ENCODE results near the gene LRRC9. TPM values are rescaled to one million over a fixed set of nuclear protein-coding genes. Genes with fewer than 3 reads are reported as not detected.

LRRC9 gene
- total and polyA plus RNA-seq, 2 donors (not counting 1 experiment from before 2014, with no cell fraction given) = not detected

GRCh38 chr14:60087668-60088067 lies 167.7 kb downstream of the LRRC9 start:
- CTCF ChIA-PET = interaction anchor here (0.9 to 1.2 kb wide), 2 partner anchors 123 to 244 kb away, joined by 3 read pairs; no protein-coding TSS in a partner anchor
- Histone ChIP-seq H3K36me3 (replicated peaks in 1 of 2; ENCODE audit: control extremely low read depth in 1 of 2, control insufficient read depth in 1 of 2, extremely low read depth in 1 of 2, insufficient read depth in 2 of 2, low read length in 1 of 2) (no peaks in the 10 kb centered on the region), H3K27me3 (replicated peaks in 1 of 4; ENCODE audit: control extremely low read depth in 1 of 4, control insufficient read depth in 3 of 4, insufficient read depth in 4 of 4, low read length in 3 of 4) (peaks cover 0 to 5% (median 0%) of the 10 kb centered on the region in 4 experiments), H3K4me3 (ENCODE audit: control extremely low read depth in 1 of 5, extremely low read depth in 1 of 5, insufficient read depth in 1 of 5, low read depth in 2 of 5, low read length in 4 of 5) (no peak overlapping the region), H3K27ac (ENCODE audit: low read length in 2 of 2) (no peak overlapping the region), H3K4me1 (ENCODE audit: control insufficient read depth in 2 of 2, insufficient read depth in 2 of 2, low read length in 2 of 2) (peaks cover 3 to 5% of the 10 kb centered on the region in 2 donors), H3K9me3 (ENCODE audit: control extremely low read depth in 1 of 3, control insufficient read depth in 2 of 3, insufficient read depth in 1 of 3, low read length in 2 of 3) (no peaks in the 10 kb centered on the region), H3K4me2 (replicated peaks; ENCODE audit: low read depth, low read length, poor library complexity, severe bottlenecking) (no peak overlapping the region), H4K20me1 (ENCODE audit: control insufficient read depth, insufficient read depth, low read length, poor library complexity, severe bottlenecking) (no peaks in the 10 kb centered on the region), H3K9ac (ENCODE audit: low read length) (no peak overlapping the region), H2AFZ (ENCODE audit: insufficient read depth, low read depth, low read length, poor library complexity, severe bottlenecking) (no peak overlapping the region), H3K79me2 (ENCODE audit: control insufficient read depth, insufficient read depth, low read length) (peaks cover 1% of the 10 kb centered on the region)
- TF ChIP-seq EZH2 (IDR thresholded peaks at IDR 0.05; ENCODE audit: borderline replicate concordance, insufficient read depth, low read depth, low read length, poor library complexity, severe bottlenecking) = no peak
- no peak for TF ChIP-seq CTCF (IDR thresholded peaks at IDR 0.05)
- no peak for ATAC-seq (ENCODE audit: low read depth)
- Mint-ChIP-seq H3K4me1 (peaks cover 11% of the 10 kb centered on the region), H3K9me3 (ENCODE audit: insufficient read depth) (no peaks in the 10 kb centered on the region), H3K27me3 (peaks cover 4% of the 10 kb centered on the region), H3K4me3 (no peak overlapping the region), H3K27ac (no peak overlapping the region)
- no peak for DNase-seq
- POLR2A ChIA-PET = no interaction called here
- WGBS (ENCODE audit: insufficient coverage) = 100% methylated on average over 2 of the region's 3 CpGs
- intact Hi-C loops (cut with micrococcal nuclease) = no loop called here

- ChIA-PET POLR2A (no interaction called here), CTCF (interaction anchor here (1.1 to 4.3 kb wide), 4 partner anchors 95 to 242 kb away, joined by 3 to 24 read pairs (median 3); no protein-coding TSS in a partner anchor)
- TF ChIP-seq CTCF (IDR thresholded peaks at IDR 0.05) (no peak), EZH2 (IDR thresholded peaks at IDR 0.05; ENCODE audit: borderline replicate concordance, insufficient read depth, low read depth, low read length, poor library complexity, severe bottlenecking) (no peak)
- Histone ChIP-seq H2AFZ (ENCODE audit: insufficient read depth, low read depth, low read length, poor library complexity, severe bottlenecking) (no peak overlapping the region), H3K4me2 (replicated peaks; ENCODE audit: low read depth, low read length, poor library complexity, severe bottlenecking) (no peak overlapping the region), H3K4me3 (ENCODE audit: control extremely low read depth in 1 of 5, extremely low read depth in 1 of 5, insufficient read depth in 1 of 5, low read depth in 2 of 5, low read length in 4 of 5) (no peak overlapping the region), H3K36me3 (replicated peaks in 1 of 2; ENCODE audit: control extremely low read depth in 1 of 2, control insufficient read depth in 1 of 2, extremely low read depth in 1 of 2, insufficient read depth in 2 of 2, low read length in 1 of 2) (no peaks in the 10 kb centered on the region), H3K79me2 (ENCODE audit: control insufficient read depth, insufficient read depth, low read length) (peaks cover 17% of the 10 kb centered on the region), H3K9me3 (ENCODE audit: control extremely low read depth in 1 of 3, control insufficient read depth in 2 of 3, insufficient read depth in 1 of 3, low read length in 2 of 3) (no peaks in the 10 kb centered on the region), H3K27ac (ENCODE audit: low read length in 2 of 2) (no peak overlapping the region), H3K4me1 (ENCODE audit: control insufficient read depth in 2 of 2, insufficient read depth in 2 of 2, low read length in 2 of 2) (peaks cover 12 to 18% of the 10 kb centered on the region in 2 donors), H3K27me3 (replicated peaks in 1 of 4; ENCODE audit: control extremely low read depth in 1 of 4, control insufficient read depth in 3 of 4, insufficient read depth in 4 of 4, low read length in 3 of 4) (peaks cover 0 to 5% (median 0%) of the 10 kb centered on the region in 4 experiments), H3K9ac (ENCODE audit: low read length) (no peak overlapping the region), H4K20me1 (ENCODE audit: control insufficient read depth, insufficient read depth, low read length, poor library complexity, severe bottlenecking) (no peaks in the 10 kb centered on the region)
- Mint-ChIP-seq H3K4me3 (no peak overlapping the region), H3K27me3 (peaks cover 4% of the 10 kb centered on the region), H3K9me3 (ENCODE audit: insufficient read depth) (no peaks in the 10 kb centered on the region), H3K4me1 (peaks cover 27% of the 10 kb centered on the region), H3K27ac (no peak overlapping the region)
- DNase-seq (no peak), ATAC-seq (ENCODE audit: low read depth) (no peak)
- no CpG with 5 or more reads among the region's 4 CpGs for WGBS (ENCODE audit: insufficient coverage)
- intact Hi-C loops (cut with micrococcal nuclease) = no loop called here
Measured at GRCh38 chr14:60089221-60089620, 169.3 kb downstream of the LRRC9 start.

Measured in B cell (primary cell).